M059J (cell line): Measurements from ENCODE around the gene SPATA19. TPM values are rescaled to one million over a fixed set of nuclear protein-coding genes. Genes with fewer than 3 reads are reported as not detected.

Source experiments
- total RNA-seq: library from RNA; depleted of rRNA; stranded (reverse); fragments of >200 nt; shearing (Covaris generic); gene quantifications from 2 replicates; pipeline ENCODE4 v1.2.3, GENCODE V29; 2014; rRNA removed

SPATA19 gene
- total RNA-seq, 1 experiment from 2014 or later: not detected

Other genes with a start within 250 kb of the SPATA19 start
- 0.02 TPM in 1 of 2 replicates, not detected in the other for gene IGSF9B, start 111.5 kb upstream of the SPATA19 start, total RNA-seq
- gene JAM3, start 223.6 kb upstream of the SPATA19 start, total RNA-seq: 6.1 and 7.3 TPM in 2 replicates